ENCODE measurements around the gene TADA2B.
A peak's percentile ranks its signal among the peaks of the same experiment; 100 is the strongest.

TADA2B gene

GRCh38 chr4:7021930-7022664 is 21.1 kb upstream of the TADA2B start:
- ATAC-seq (replicated peaks) (no peak), DNase-seq (no peak)
- Mint-ChIP-seq H3K27me3 (no peaks in the 10 kb centered on the region), H3K27ac (no peak overlapping the region), H3K4me1 (ENCODE audit: low read depth in 2 of 2) (peaks cover 0 to 5% of the 10 kb centered on the region in 2 donors), H3K9me3 (no peaks in the 10 kb centered on the region), H3K4me3 (no peak overlapping the region), H3K36me3 (ENCODE audit: insufficient read depth) (peaks cover 22% of the 10 kb centered on the region)

GRCh38 chr4:7023486-7023885 is 19.7 kb upstream of the TADA2B start:
- no peaks in the 10 kb centered on the region for H3K27me3 Mint-ChIP-seq
- no peak for DNase-seq
- peaks cover 7 to 10% of the 10 kb centered on the region in 2 donors for H3K4me1 Mint-ChIP-seq (ENCODE audit: low read depth in 2 of 2)
- no peaks in the 10 kb centered on the region for H3K9me3 Mint-ChIP-seq
- ATAC-seq (replicated peaks): no peak
- peak overlapping the region in 1 of 2 donors; percentile 19 for H3K27ac Mint-ChIP-seq
- H3K36me3 Mint-ChIP-seq (ENCODE audit: insufficient read depth): peaks cover 21% of the 10 kb centered on the region
- no peak overlapping the region for H3K4me3 Mint-ChIP-seq

- Mint-ChIP-seq H3K27me3 (no peaks in the 10 kb centered on the region), H3K9me3 (no peaks in the 10 kb centered on the region), H3K36me3 (ENCODE audit: insufficient read depth) (peaks cover 19% of the 10 kb centered on the region), H3K4me1 (ENCODE audit: low read depth in 2 of 2) (peaks cover 7 to 10% of the 10 kb centered on the region in 2 donors), H3K4me3 (no peak overlapping the region), H3K27ac (no peak overlapping the region)
- DNase-seq (no peak), ATAC-seq (replicated peaks) (no peak)
Measured at GRCh38 chr4:7023901-7024300, 19.3 kb upstream of the TADA2B start.

- no peaks in the 10 kb centered on the region for H3K9me3 Mint-ChIP-seq
- H3K27me3 Mint-ChIP-seq: no peaks in the 10 kb centered on the region
- DNase-seq (no peak), ATAC-seq (replicated peaks) (no peak)
- H3K27ac Mint-ChIP-seq: no peak overlapping the region
- H3K4me3 Mint-ChIP-seq: no peak overlapping the region
- H3K36me3 Mint-ChIP-seq (ENCODE audit: insufficient read depth): peaks cover 21% of the 10 kb centered on the region
- peaks cover 7 to 10% of the 10 kb centered on the region in 2 donors for H3K4me1 Mint-ChIP-seq (ENCODE audit: low read depth in 2 of 2)
Measured at GRCh38 chr4:7024336-7024890, 18.8 kb upstream of the TADA2B start.

DNA sequence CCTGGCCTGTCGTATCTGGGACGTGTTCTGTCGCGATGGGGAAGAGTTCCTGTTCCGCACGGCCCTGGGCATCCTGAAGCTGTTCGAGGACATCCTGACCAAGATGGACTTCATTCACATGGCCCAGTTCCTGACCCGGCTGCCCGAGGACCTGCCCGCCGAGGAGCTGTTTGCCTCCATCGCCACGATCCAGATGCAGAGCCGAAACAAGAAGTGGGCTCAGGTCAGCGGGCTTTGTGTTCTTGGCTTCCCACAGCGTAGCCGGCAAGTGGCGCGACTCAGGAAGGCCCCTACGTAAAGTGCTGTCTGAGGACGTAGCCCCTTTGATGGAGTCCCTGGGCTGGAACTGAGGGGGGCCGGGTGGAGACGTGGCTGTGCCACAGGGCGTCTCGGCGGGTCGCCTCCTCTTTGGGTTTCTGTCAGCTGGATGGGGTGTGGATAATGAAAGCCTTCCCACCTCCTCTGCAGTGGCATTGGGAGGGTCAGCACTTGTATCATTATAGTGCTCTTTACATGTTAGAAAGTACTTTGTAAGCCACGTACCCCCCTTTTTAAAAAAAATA is 18.1 kb upstream of the TADA2B start:
- ATAC-seq (replicated peaks): no peak

DNA sequence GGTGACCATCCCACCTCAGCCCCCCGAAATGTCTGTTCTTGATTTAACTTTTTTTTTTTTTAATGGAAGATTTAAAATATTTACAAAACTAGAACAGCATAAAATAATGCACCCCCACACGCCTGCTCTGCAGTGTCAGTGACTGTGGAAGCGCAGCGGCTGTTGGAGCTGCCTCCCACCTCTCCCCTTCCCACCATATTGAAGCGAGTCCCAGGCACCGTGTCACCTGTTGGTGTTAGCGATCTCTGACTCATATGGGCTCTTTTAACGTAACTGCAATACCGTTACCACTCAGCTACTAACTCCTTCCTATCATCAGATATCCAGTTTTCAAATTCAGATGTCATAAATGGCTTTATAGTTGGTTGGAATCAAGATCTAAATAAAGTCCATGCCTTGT is 17.1 kb upstream of the TADA2B start:
- H3K9me3 Mint-ChIP-seq: no peaks in the 10 kb centered on the region
- peaks cover 7 to 10% of the 10 kb centered on the region in 2 donors for H3K4me1 Mint-ChIP-seq (ENCODE audit: low read depth in 2 of 2)
- H3K27ac Mint-ChIP-seq: peak overlapping the region in 1 of 2 donors; percentile 41
- peaks cover 20% of the 10 kb centered on the region for H3K36me3 Mint-ChIP-seq (ENCODE audit: insufficient read depth)
- no peaks in the 10 kb centered on the region for H3K27me3 Mint-ChIP-seq
- DNase-seq: no peak
- no peak for ATAC-seq (replicated peaks)
- no peak overlapping the region for H3K4me3 Mint-ChIP-seq

More for the DNA sequence above, 18.1 kb upstream of the TADA2B start:
- H3K9me3 Mint-ChIP-seq: no peaks in the 10 kb centered on the region
- H3K36me3 Mint-ChIP-seq (ENCODE audit: insufficient read depth): peaks cover 27% of the 10 kb centered on the region
- no peak overlapping the region for H3K4me3 Mint-ChIP-seq
- H3K4me1 Mint-ChIP-seq (ENCODE audit: low read depth in 2 of 2): peaks cover 7 to 10% of the 10 kb centered on the region in 2 donors
- DNase-seq: no peak
- no peak overlapping the region for H3K27ac Mint-ChIP-seq
- H3K27me3 Mint-ChIP-seq: no peaks in the 10 kb centered on the region

- DNase-seq: no peak
- Mint-ChIP-seq H3K36me3 (ENCODE audit: insufficient read depth) (peaks cover 22% of the 10 kb centered on the region), H3K27me3 (no peaks in the 10 kb centered on the region), H3K27ac (no peak overlapping the region), H3K4me3 (no peak overlapping the region), H3K9me3 (no peaks in the 10 kb centered on the region), H3K4me1 (ENCODE audit: low read depth in 2 of 2) (peaks cover 3 to 10% of the 10 kb centered on the region in 2 donors)
- ATAC-seq (replicated peaks): no peak
Measured at GRCh38 chr4:7027284-7027683, 15.9 kb upstream of the TADA2B start.

GRCh38 chr4:7027913-7028312 is 15.3 kb upstream of the TADA2B start:
- peaks cover 26% of the 10 kb centered on the region for H3K36me3 Mint-ChIP-seq (ENCODE audit: insufficient read depth)
- peaks cover 1 to 10% of the 10 kb centered on the region in 2 donors for H3K4me1 Mint-ChIP-seq (ENCODE audit: low read depth in 2 of 2)
- no peak overlapping the region for H3K4me3 Mint-ChIP-seq

DNA sequence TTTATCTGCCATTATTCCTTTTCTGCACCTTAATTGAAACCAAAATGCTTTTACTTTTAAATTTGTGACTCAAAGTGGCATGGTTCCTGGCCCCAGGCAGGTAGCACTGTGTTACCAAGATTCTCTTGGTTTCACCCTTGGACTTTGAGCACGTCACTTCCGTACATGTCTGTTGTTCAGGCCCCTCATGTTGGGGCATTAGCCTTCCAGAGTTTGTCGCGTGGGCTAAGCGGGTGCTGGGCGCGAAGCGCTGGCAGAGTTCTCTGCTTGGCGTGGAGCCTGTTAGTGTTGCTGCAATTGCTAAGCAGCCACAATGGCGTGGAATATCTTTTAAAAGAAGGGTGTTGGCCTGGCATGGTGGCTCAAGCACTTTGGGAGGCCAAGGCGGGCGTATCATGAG is 14.0 kb upstream of the TADA2B start:
- peaks cover 27% of the 10 kb centered on the region for H3K36me3 Mint-ChIP-seq (ENCODE audit: insufficient read depth)
- no peak overlapping the region for H3K4me3 Mint-ChIP-seq
- H3K4me1 Mint-ChIP-seq (ENCODE audit: low read depth in 2 of 2): peaks cover 1 to 10% of the 10 kb centered on the region in 2 donors
- no peaks in the 10 kb centered on the region for H3K27me3 Mint-ChIP-seq
- DNase-seq: no peak
- peak overlapping the region in 1 of 2 donors; percentile 46 for H3K27ac Mint-ChIP-seq
- ATAC-seq (replicated peaks): no peak
- H3K9me3 Mint-ChIP-seq: no peaks in the 10 kb centered on the region

More at GRCh38 chr4:7027913-7028312, 15.3 kb upstream of the TADA2B start:
- H3K9me3 Mint-ChIP-seq: no peaks in the 10 kb centered on the region
- ATAC-seq (replicated peaks) (no peak), DNase-seq (no peak)
- peak overlapping the region in 1 of 2 donors; percentile 52 for H3K27ac Mint-ChIP-seq
- no peaks in the 10 kb centered on the region for H3K27me3 Mint-ChIP-seq

DNA sequence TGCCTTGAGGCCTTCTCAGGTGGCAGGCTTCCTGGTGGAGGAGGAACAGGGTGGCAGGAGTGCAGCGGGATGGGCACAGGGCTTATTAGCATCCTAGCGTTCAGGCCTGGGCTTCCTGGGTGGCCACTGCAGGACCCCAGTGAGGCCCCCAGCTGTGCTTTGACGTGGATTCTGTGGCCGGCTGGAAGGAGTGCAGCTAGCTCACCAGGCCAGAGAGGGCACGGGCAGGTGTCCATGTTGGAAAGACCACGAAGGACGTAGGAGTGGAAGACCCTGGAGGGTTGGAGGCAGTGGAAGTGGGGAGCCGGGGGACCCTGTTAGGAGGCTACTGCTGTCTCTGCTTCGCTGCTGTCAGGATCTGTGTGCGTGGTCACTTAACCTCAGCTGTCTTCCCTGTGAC is 13.3 kb upstream of the TADA2B start:
- H3K27me3 Mint-ChIP-seq: no peaks in the 10 kb centered on the region
- peaks cover 22% of the 10 kb centered on the region for H3K36me3 Mint-ChIP-seq (ENCODE audit: insufficient read depth)
- DNase-seq (no peak), ATAC-seq (replicated peaks) (no peak)
- H3K4me1 Mint-ChIP-seq (ENCODE audit: low read depth in 2 of 2): peaks cover 1 to 10% of the 10 kb centered on the region in 2 donors
- peak overlapping the region in 1 of 2 donors; percentile 46 for H3K27ac Mint-ChIP-seq
- H3K4me3 Mint-ChIP-seq: no peak overlapping the region
- H3K9me3 Mint-ChIP-seq: no peaks in the 10 kb centered on the region

- no peak overlapping the region for H3K27ac Mint-ChIP-seq
- H3K4me1 Mint-ChIP-seq (ENCODE audit: low read depth in 2 of 2): peaks cover 1 to 10% of the 10 kb centered on the region in 2 donors
- peaks cover 22% of the 10 kb centered on the region for H3K36me3 Mint-ChIP-seq (ENCODE audit: insufficient read depth)
- no peaks in the 10 kb centered on the region for H3K9me3 Mint-ChIP-seq
- no peak overlapping the region for H3K4me3 Mint-ChIP-seq
- H3K27me3 Mint-ChIP-seq: no peaks in the 10 kb centered on the region
- DNase-seq (no peak), ATAC-seq (replicated peaks) (no peak)
Measured at GRCh38 chr4:7030856-7031255, 12.3 kb upstream of the TADA2B start.

DNA sequence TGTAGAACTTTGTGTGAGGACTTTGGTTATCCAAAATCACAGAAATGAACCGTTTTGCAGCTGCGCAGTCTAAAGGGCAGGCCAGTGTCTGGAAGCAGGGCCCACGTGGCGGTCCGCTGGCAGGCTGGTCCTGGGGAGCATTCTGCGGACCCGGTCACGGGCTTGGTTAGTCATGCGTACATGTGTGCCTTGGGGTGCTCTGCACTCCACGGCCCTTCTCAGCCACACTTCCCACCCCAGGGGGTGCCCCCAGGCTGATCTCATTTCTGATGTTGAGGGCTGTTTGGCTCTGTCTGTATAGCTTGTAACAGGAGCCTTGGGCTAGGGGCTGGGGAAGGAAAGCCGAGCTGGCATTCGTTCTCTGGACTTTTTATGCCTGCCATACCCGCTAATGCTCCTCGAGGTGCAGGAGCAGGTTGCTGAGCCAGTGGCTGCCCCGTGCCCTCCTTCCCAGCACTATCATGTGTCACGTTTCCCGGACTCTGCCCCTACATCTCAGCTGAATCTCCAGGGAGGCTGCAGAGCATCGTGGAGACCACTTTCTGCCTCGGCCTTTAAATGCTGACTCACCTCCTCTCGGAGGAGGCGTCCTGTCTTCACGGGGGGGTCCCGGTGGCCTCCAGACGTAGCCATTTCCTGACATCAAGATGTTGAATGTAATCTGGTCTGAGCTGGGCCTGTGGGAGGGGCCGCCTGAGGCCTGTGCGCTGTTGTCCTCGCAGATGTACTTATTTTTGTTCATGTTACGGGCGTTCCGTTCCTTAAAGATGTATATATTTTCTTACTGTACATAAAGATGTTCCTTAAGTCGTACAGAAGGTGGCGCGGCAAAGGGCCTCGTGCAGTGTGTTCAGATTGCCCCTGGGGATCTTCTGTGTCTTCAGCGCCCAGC is 11.4 kb upstream of the TADA2B start:
- Mint-ChIP-seq H3K9me3 (no peaks in the 10 kb centered on the region), H3K4me1 (ENCODE audit: low read depth in 2 of 2) (peaks cover 1 to 10% of the 10 kb centered on the region in 2 donors), H3K36me3 (ENCODE audit: insufficient read depth) (peaks cover 22% of the 10 kb centered on the region), H3K27ac (no peak overlapping the region), H3K4me3 (no peak overlapping the region), H3K27me3 (no peaks in the 10 kb centered on the region)
- no peak for ATAC-seq (replicated peaks)
- no peak for DNase-seq

DNA sequence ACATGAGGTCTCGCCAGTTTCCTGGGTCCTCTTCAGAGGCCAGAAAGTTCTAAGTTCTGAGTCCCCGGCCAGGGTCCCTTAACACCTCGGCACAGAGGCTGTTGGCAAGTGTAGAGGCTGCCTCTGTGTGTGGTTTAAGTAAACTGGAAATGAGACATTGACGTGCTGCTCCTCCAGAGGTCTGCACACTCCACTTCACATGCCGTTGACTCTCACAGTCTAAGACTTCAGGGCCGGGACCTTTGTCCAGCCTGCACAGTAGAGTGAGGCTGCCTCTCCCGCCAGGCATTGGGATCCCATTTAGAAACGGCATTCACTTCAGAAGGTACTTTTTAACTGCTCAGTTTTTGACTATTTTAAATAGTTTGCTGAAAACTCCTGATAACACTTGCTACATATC is 10.6 kb upstream of the TADA2B start:
- DNase-seq (no peak), ATAC-seq (replicated peaks) (no peak)
- no peaks in the 10 kb centered on the region for H3K9me3 Mint-ChIP-seq
- no peak overlapping the region for H3K4me3 Mint-ChIP-seq
- H3K27me3 Mint-ChIP-seq: no peaks in the 10 kb centered on the region
- H3K4me1 Mint-ChIP-seq (ENCODE audit: low read depth in 2 of 2): peaks cover 2 to 5% of the 10 kb centered on the region in 2 donors
- H3K36me3 Mint-ChIP-seq (ENCODE audit: insufficient read depth): peaks cover 22% of the 10 kb centered on the region
- H3K27ac Mint-ChIP-seq: no peak overlapping the region
